AG04450 (cell line): ENCODE measurements around the gene NCSTN. TPM values are rescaled to one million over a fixed set of nuclear protein-coding genes. Genes with fewer than 3 reads are reported as not detected.

Experiments used
- CTCF ChIA-PET: fragments of 300-600, 350-600 bp; formaldehyde crosslinking; extraction: SDS; loops from one replicate; lab custom pipeline; 2022; ENCODE audit warnings: antibody characterized with exemption, inconsistent platforms; lab: Charles Lee
- POLR2A ChIA-PET: fragments of 350-600 bp; formaldehyde crosslinking; extraction: SDS; loops from one replicate; lab custom pipeline; 2021; ENCODE audit warnings: antibody characterized with exemption, inconsistent platforms; lab: Yijun Ruan, JAX
- DNase-seq: peaks from one replicate; pipeline ENCODE4 v3.0.0-alpha.2; 2011; ENCODE audit warnings: low read depth, low spot score
- H3K27ac ChIP-seq: one replicate; pipeline ENCODE4 v1.5.1; 2012; ENCODE audit warnings: low read depth, low read length, control low read depth
- H3K27me3 ChIP-seq: one replicate; pipeline ENCODE4 v1.6.0; 2012; ENCODE audit warnings: low read length; ENCODE audit not compliant: control insufficient read depth, insufficient read depth
- H3K4me3 ChIP-seq: 2 replicates; pipeline ENCODE4 v1.5.1; 2011; ENCODE audit warnings: mild to moderate bottlenecking, low read depth, low read length, control low read depth
- H3K9me3 ChIP-seq: 2 replicates; pipeline ENCODE4 v1.5.1; 2012; ENCODE audit warnings: low read length; ENCODE audit not compliant: control insufficient read depth, insufficient read depth
- polyA minus RNA-seq: library from RNA; depleted of rRNA, polyadenylated mRNA; stranded (reverse); fragments of >200 nt; gene quantifications from 2 replicates; pipeline ENCODE4 v1.2.3, GENCODE V29; 2011; rRNA and poly(A)+ RNA removed
- polyA plus RNA-seq: library from polyadenylated mRNA; depleted of rRNA; stranded (reverse); fragments of >200 nt; gene quantifications from 2 replicates; pipeline ENCODE4 v1.2.3, GENCODE V29; 2011; rRNA removed
- TF ChIP-seq, protein P1 (sequence below): IDR thresholded peaks from 2 replicates; pipeline ENCODE4 v1.5.1; 2011; ENCODE audit warnings: low read depth, low read length, control low read depth, inconsistent platforms

Gene NCSTN
- 189 and 195 TPM in 2 replicates for polyA plus RNA-seq
- 144 and 167 TPM in 2 replicates for polyA minus RNA-seq

GRCh38 chr1:160342953-160343869 lies at the start of gene NCSTN, which contains the start of gene COPA:
Gene NCSTN, plus strand, starts transcription at chr1:160343383. Its CDS starts 14 bp downstream, at chr1:160343397.
Gene COPA, minus strand, starts transcription at chr1:160343250. Its CDS starts 80 bp downstream, at chr1:160343170.
- Histone ChIP-seq H3K27ac (peak within 1 kb of the TSS; percentile 92), H3K4me3 (peak within 1 kb of the TSS; percentile 77), H3K9me3 (no peaks in the 10 kb centered on the region), H3K27me3 (no peaks in the 10 kb centered on the region)
- peak; percentile 90 for DNase-seq
- ChIA-PET POLR2A (no interaction called here), CTCF (interaction anchor here (1.0 to 4.0 kb wide), 3 partner anchors 11 to 91 kb away, joined by 3 to 23 read pairs (median 4); no protein-coding TSS in a partner anchor)
- TF ChIP-seq, protein P1, sequence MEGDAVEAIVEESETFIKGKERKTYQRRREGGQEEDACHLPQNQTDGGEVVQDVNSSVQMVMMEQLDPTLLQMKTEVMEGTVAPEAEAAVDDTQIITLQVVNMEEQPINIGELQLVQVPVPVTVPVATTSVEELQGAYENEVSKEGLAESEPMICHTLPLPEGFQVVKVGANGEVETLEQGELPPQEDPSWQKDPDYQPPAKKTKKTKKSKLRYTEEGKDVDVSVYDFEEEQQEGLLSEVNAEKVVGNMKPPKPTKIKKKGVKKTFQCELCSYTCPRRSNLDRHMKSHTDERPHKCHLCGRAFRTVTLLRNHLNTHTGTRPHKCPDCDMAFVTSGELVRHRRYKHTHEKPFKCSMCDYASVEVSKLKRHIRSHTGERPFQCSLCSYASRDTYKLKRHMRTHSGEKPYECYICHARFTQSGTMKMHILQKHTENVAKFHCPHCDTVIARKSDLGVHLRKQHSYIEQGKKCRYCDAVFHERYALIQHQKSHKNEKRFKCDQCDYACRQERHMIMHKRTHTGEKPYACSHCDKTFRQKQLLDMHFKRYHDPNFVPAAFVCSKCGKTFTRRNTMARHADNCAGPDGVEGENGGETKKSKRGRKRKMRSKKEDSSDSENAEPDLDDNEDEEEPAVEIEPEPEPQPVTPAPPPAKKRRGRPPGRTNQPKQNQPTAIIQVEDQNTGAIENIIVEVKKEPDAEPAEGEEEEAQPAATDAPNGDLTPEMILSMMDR, result 0 out of 2 replicates have a peak, but pooled peaks have one; percentile 3

- ChIA-PET CTCF (interaction anchor here (11.5 kb wide), 1 partner anchor 105 kb away, joined by 175 read pairs; the partner anchor contains the start of gene CASQ1), POLR2A (no interaction called here)
- Histone ChIP-seq H3K9me3 (no peaks in the 10 kb centered on the region), H3K27ac (no peak overlapping the region), H3K27me3 (no peaks in the 10 kb centered on the region), H3K4me3 (no peak overlapping the region)
- no peak for DNase-seq
- TF ChIP-seq, protein P1, result no peak
These were observed 47.1 kb upstream of the NCSTN start for GRCh38 chr1:160296036-160296435.

DNA sequence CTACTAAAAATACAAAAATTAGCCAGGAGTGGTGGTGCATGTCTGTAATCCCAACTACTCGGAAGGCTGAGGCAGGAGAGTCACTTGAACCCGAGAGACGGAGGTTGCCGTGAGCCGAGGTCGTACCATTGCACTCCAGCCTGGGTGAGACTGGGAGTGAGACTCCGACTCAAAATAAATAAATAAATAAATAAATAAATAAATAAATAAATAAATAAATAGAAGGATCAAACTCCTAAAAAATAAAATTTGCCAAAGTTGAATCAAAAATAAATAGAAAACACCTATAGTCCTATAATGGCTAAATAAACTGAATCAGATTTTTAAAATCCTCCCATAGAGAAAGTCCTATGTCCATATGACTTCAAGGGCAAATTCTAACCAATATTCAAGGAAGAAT lies 43.0 kb upstream of the NCSTN start:
- no peak overlapping the region for H3K4me3 ChIP-seq
- DNase-seq, result no peak
- POLR2A ChIA-PET, result no interaction called here
- CTCF ChIA-PET, result interaction anchor here (5.1 kb wide), 1 partner anchor 8 kb away, joined by 60 read pairs; no protein-coding TSS in a partner anchor
- H3K27ac ChIP-seq, result no peak overlapping the region
- H3K9me3 ChIP-seq, result no peaks in the 10 kb centered on the region
- no peaks in the 10 kb centered on the region for H3K27me3 ChIP-seq
- TF ChIP-seq, protein P1, result no peak

DNA sequence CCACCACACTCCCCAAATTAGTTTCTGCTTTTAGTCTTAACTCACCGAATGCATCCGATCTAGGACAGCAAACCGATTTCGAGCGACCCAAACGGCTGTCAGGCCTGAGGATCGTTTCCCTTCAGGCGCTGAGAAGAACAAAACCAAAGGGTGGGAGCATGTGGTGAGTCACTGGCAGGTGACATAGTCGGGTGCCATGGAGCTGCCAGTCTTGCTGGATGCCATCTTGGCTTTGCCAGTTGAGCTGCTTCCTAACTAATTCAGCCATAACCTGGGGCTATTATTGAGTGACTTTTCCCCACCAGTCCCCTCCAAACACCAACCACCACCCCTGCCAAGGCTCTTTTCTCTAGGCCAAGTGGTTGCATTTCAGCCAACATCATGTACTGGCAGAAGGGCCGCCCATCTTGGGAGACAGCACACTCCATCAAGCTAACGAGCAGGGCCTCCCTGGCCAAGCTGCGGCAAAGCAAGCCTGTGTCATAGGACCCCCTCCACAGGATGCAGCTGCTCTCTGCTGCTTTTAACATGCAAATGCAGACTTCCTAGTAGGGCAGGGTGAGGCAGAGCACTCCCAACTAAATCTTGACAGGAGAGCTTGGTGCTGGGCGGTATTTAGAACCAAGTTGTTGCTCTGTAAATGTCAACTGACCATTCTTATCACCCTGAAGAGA lies 35.9 kb upstream of the NCSTN start:
- Histone ChIP-seq H3K9me3 (no peaks in the 10 kb centered on the region), H3K27me3 (no peaks in the 10 kb centered on the region), H3K27ac (peak overlapping the region; percentile 25), H3K4me3 (no peak overlapping the region)
- TF ChIP-seq, protein P1, result no peak
- no peak for DNase-seq
- CTCF ChIA-PET, result interaction anchor here (1.5 to 5.8 kb wide), 3 partner anchors 15 to 114 kb away, joined by 4 to 43 read pairs (median 5); no protein-coding TSS in a partner anchor
- POLR2A ChIA-PET, result no interaction called here
